HEK293 (cell line): ENCODE data around the gene MYH15.

ENCODE experiments used
- CTCF ChIP-seq: fragments of 450-650 bp; formaldehyde crosslinking; IDR thresholded peaks from 2 replicates; pipeline ENCODE4 v1.5.1; 2016; ENCODE audit warnings: missing biosample characterization, missing genetic modification characterization
- KLF1 ChIP-seq: fragments of 450-650 bp; formaldehyde crosslinking; IDR thresholded peaks from 2 replicates; pipeline ENCODE4 v1.5.1; 2016; ENCODE audit warnings: missing biosample characterization, missing genetic modification characterization
- PRDM1 ChIP-seq: fragments of 450-650 bp; formaldehyde crosslinking; IDR thresholded peaks from 2 replicates; pipeline ENCODE4; 2016; ENCODE audit warnings: missing biosample characterization, missing genetic modification characterization
- TCF7L2 ChIP-seq: IDR thresholded peaks from 2 replicates; pipeline ENCODE4 v1.6.1; 2011; ENCODE audit warnings: low read depth, mild to moderate bottlenecking, inconsistent platforms, low read length, moderate library complexity, borderline replicate concordance
- ZBTB49 ChIP-seq: fragments of 450-650 bp; formaldehyde crosslinking; IDR thresholded peaks from 2 replicates; pipeline ENCODE4 v1.5.1; 2016; ENCODE audit warnings: missing biosample characterization, missing genetic modification characterization, low read depth
- ZBTB7A ChIP-seq: fragments of 450-650 bp; formaldehyde crosslinking; IDR thresholded peaks from 2 replicates; pipeline ENCODE4 v1.5.1; 2016; ENCODE audit warnings: low read depth, missing biosample characterization, missing genetic modification characterization
- ZBTB8A ChIP-seq: fragments of 450-650 bp; formaldehyde crosslinking; IDR thresholded peaks from 2 replicates; pipeline ENCODE4 v1.5.1; 2016; ENCODE audit warnings: missing biosample characterization, missing genetic modification characterization
- ZFP41 ChIP-seq: fragments of 450-650 bp; formaldehyde crosslinking; IDR thresholded peaks from 2 replicates; pipeline ENCODE4 v1.5.1; 2016; ENCODE audit warnings: missing biosample characterization, missing genetic modification characterization, borderline replicate concordance
- ZNF521 ChIP-seq: fragments of 450-650 bp; formaldehyde crosslinking; IDR thresholded peaks from 2 replicates; pipeline ENCODE4 v1.5.1; 2017; ENCODE audit warnings: missing biosample characterization, mild to moderate bottlenecking, missing genetic modification characterization
- ZNF629 ChIP-seq: fragments of 450-650 bp; formaldehyde crosslinking; IDR thresholded peaks from 2 replicates; pipeline ENCODE4 v1.5.1; 2017; ENCODE audit warnings: missing biosample characterization, missing genetic modification characterization
- ZNF837 ChIP-seq: fragments of 450-650 bp; formaldehyde crosslinking; IDR thresholded peaks from 2 replicates; pipeline ENCODE4 v1.5.1; 2016; ENCODE audit warnings: missing biosample characterization, missing genetic modification characterization

- TF ChIP-seq ZNF521 (tag by site-specific recombination) (no peak), CTCF (tag by site-specific recombination) (no peak), ZBTB8A (tag by site-specific recombination) (no peak), ZFP41 (tag by site-specific recombination) (no peak), ZBTB49 (tag by site-specific recombination) (no peak), KLF1 (tag by site-specific recombination) (no peak), ZNF629 (tag by site-specific recombination) (no peak), ZNF837 (no peak), TCF7L2 (no peak), PRDM1 (no peak), ZBTB7A (tag by site-specific recombination) (no peak)
Measured at GRCh38 chr3:108346301-108347227, 163.8 kb downstream of the MYH15 start.
